MM.1S (cell line): ENCODE measurements around the gene SCUBE1.

Experiments used
- DNase-seq: peaks from one replicate; pipeline ENCODE4 v3.0.0-alpha.2; 2015
- H2AFZ ChIP-seq: fragments of 300-600 bp; sonication (generic); 2 replicates; pipeline ENCODE4 v1.6.0; 2016; ENCODE audit warnings: antibody characterized with exemption, low read length
- H3F3A ChIP-seq: fragments of 300-600 bp; sonication (generic); 2 replicates; pipeline ENCODE4 v1.6.1; 2016; ENCODE audit warnings: mild to moderate bottlenecking, antibody characterized with exemption, low read length, moderate library complexity, mixed read lengths; ENCODE audit not compliant: insufficient read depth
- H3K27ac ChIP-seq: fragments of 300-600 bp; sonication (generic); 2 replicates; pipeline ENCODE4 v1.5.1; 2016; ENCODE audit warnings: mild to moderate bottlenecking, low read length
- H3K27me3 ChIP-seq: fragments of 300-600 bp; sonication (generic); replicated peaks from 2 replicates; pipeline ENCODE4 v1.6.0; 2016; ENCODE audit warnings: low read length; ENCODE audit not compliant: insufficient read depth
- H3K36me3 ChIP-seq: fragments of 300-600 bp; sonication (generic); replicated peaks from 2 replicates; pipeline ENCODE4 v1.6.1; 2016; ENCODE audit warnings: mild to moderate bottlenecking, low read length, mixed read lengths; ENCODE audit not compliant: insufficient read depth
- H3K4me1 ChIP-seq: fragments of 300-600 bp; sonication (generic); 2 replicates; pipeline ENCODE4 v1.6.1; 2016; ENCODE audit warnings: low read length, mixed read lengths
- H3K4me2 ChIP-seq: fragments of 300-600 bp; sonication (generic); 2 replicates; pipeline ENCODE4 v1.6.0; 2016; ENCODE audit warnings: low read depth, low read length
- H3K4me3 ChIP-seq: fragments of 300-600 bp; sonication (generic); 2 replicates; pipeline ENCODE4 v1.5.1; 2016; ENCODE audit warnings: low read length, mixed read lengths
- H3K79me2 ChIP-seq: fragments of 300-600 bp; sonication (generic); 2 replicates; pipeline ENCODE4 v1.6.1; 2016; ENCODE audit warnings: mixed run types, low read length, mixed read lengths
- H3K9ac ChIP-seq: fragments of 300-600 bp; sonication (generic); 2 replicates; pipeline ENCODE4 v1.6.1; 2016; ENCODE audit warnings: low read length, mixed read lengths
- H3K9me2 ChIP-seq: fragments of 300-600 bp; sonication (generic); replicated peaks from 2 replicates; pipeline ENCODE4 v1.6.1; 2016; ENCODE audit warnings: mild to moderate bottlenecking, low read length, mixed read lengths; ENCODE audit not compliant: insufficient read depth
- H3K9me3 ChIP-seq: fragments of 300-600 bp; sonication (generic); replicated peaks from 2 replicates; pipeline ENCODE4 v1.6.1; 2016; ENCODE audit warnings: mild to moderate bottlenecking, low read length, mixed read lengths; ENCODE audit not compliant: insufficient read depth
- H4K20me1 ChIP-seq: fragments of 300-600 bp; sonication (generic); 2 replicates; pipeline ENCODE4 v1.6.1; 2016; ENCODE audit warnings: mild to moderate bottlenecking, low read length, moderate library complexity, mixed read lengths; ENCODE audit not compliant: insufficient read depth
- CTCF ChIP-seq: fragments of 300-600 bp; sonication (generic); IDR thresholded peaks from 2 replicates; pipeline ENCODE4 v1.5.1; 2016; ENCODE audit warnings: antibody characterized with exemption, low read length, mixed read lengths
- EZH2 ChIP-seq: fragments of 300-600 bp; sonication (generic); optimal IDR thresholded peaks from 2 replicates; pipeline ENCODE3; 2017; ENCODE audit warnings: low read depth, mild to moderate bottlenecking, antibody characterized with exemption, low read length, mixed read lengths
- EZH2phosphoT487 ChIP-seq: fragments of 300-600 bp; sonication (generic); IDR thresholded peaks from 2 replicates; pipeline ENCODE4 v1.6.1; 2018; ENCODE audit warnings: antibody characterized with exemption, low read length

The SCUBE1 gene

DNA sequence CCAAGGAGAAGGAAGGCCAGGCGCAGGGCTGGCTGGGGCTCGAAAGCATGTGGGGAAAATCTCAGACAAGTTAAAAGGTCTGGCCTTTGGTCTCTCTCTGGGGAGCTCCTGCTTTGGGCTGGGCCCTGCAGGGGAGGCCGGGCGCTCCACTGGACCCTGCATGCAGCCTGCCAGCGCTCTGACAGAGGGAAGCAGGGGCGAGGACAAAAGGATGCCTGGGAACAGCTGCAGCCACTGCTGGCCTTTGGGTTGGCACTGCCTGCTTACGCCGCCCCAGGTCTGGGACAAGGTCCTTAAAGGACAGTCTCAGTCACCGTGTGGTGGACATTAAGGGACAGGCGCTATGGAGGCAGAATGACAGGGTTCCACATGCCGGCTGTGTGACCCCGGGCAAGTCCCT is 99.8 kb downstream of the SCUBE1 start:
- Histone ChIP-seq H3K27me3 (no peaks in the 10 kb centered on the region; the same call in 1 of the 2 replicates), H2AFZ (no peak overlapping the region), H4K20me1 (no peaks in the 10 kb centered on the region), H3K36me3 (no peaks in the 10 kb centered on the region), H3K9me3 (no peaks in the 10 kb centered on the region), H3K4me3 (no peak overlapping the region), H3K9ac (no peak overlapping the region), H3K9me2 (no peaks in the 10 kb centered on the region), H3F3A (no peaks in the 10 kb centered on the region), H3K27ac (no peak overlapping the region), H3K79me2 (no peaks in the 10 kb centered on the region), H3K4me1 (no peaks in the 10 kb centered on the region), H3K4me2 (no peak overlapping the region)
- no peak for DNase-seq
- TF ChIP-seq CTCF (no peak), EZH2phosphoT487 (no peak), EZH2 (no peak)

- no peaks in the 10 kb centered on the region for H3K4me1 ChIP-seq
- no peak overlapping the region for H3K4me2 ChIP-seq
- H3K4me3 ChIP-seq, result no peak overlapping the region
- no peak overlapping the region for H3K27ac ChIP-seq
- H3F3A ChIP-seq, result no peaks in the 10 kb centered on the region
- no peak overlapping the region for H2AFZ ChIP-seq
- no peaks in the 10 kb centered on the region; the same call in 1 of the 2 replicates for H3K27me3 ChIP-seq
- no peaks in the 10 kb centered on the region for H3K79me2 ChIP-seq
- H3K9ac ChIP-seq, result no peak overlapping the region
- no peaks in the 10 kb centered on the region for H3K9me2 ChIP-seq
- H4K20me1 ChIP-seq, result no peaks in the 10 kb centered on the region
- H3K36me3 ChIP-seq, result no peaks in the 10 kb centered on the region
- no peak for DNase-seq
- H3K9me3 ChIP-seq, result no peaks in the 10 kb centered on the region
- TF ChIP-seq EZH2phosphoT487 (no peak), EZH2 (no peak), CTCF (no peak)
These were observed 100.5 kb downstream of the SCUBE1 start for GRCh38 chr22:43242627-43243026.

- no peak overlapping the region for H3K9ac ChIP-seq
- no peaks in the 10 kb centered on the region for H3K9me2 ChIP-seq
- no peaks in the 10 kb centered on the region for H3K9me3 ChIP-seq
- H3K4me1 ChIP-seq, result no peaks in the 10 kb centered on the region
- H3K4me3 ChIP-seq, result no peak overlapping the region
- no peaks in the 10 kb centered on the region for H3F3A ChIP-seq
- no peaks in the 10 kb centered on the region for H3K79me2 ChIP-seq
- H4K20me1 ChIP-seq, result no peaks in the 10 kb centered on the region
- H3K27me3 ChIP-seq, result no peaks in the 10 kb centered on the region; the same call in 1 of the 2 replicates
- H3K36me3 ChIP-seq, result no peaks in the 10 kb centered on the region
- no peak for TF ChIP-seq CTCF
- TF ChIP-seq EZH2phosphoT487, result no peak
- TF ChIP-seq EZH2, result no peak
- H3K4me2 ChIP-seq, result no peak overlapping the region
- no peak for DNase-seq
- H3K27ac ChIP-seq, result no peak overlapping the region
- H2AFZ ChIP-seq, result no peak overlapping the region
These were observed 101.3 kb downstream of the SCUBE1 start for GRCh38 chr22:43241699-43242386.
